HCT116 (cell line): ENCODE data around the gene PEX26.

Experiments
- POLR2A ChIP-seq: IDR thresholded peaks from 2 replicates; pipeline ENCODE4 v1.7.0; 2011; ENCODE audit warnings: borderline replicate concordance; ENCODE audit not compliant: insufficient read depth, insufficient read length; ENCODE audit errors: extremely low read depth
- SIN3A ChIP-seq: IDR thresholded peaks from 2 replicates; pipeline ENCODE4 v1.6.1; 2012; ENCODE audit warnings: low read depth
- TF ChIP-seq, protein P1 (sequence below), 3 experiments: fragments of 200-600 bp in 1 of 3; sonication (generic) in 1 of 3; IDR thresholded peaks in 2 of 3; conservative IDR thresholded peaks in 1 of 3; 2 replicates each; pipeline ENCODE4 v1.5.1; 2012 to 2017; ENCODE audit warnings: low read depth in 2 of 3, low read length in 2 of 3, antibody characterized with exemption in 1 of 3, borderline replicate concordance in 1 of 3, control low read depth in 1 of 3, mild to moderate bottlenecking in 1 of 3, mixed read lengths in 1 of 3, mixed run types in 1 of 3, moderate library complexity in 1 of 3; ENCODE audit not compliant: insufficient read depth in 1 of 3

DNA sequence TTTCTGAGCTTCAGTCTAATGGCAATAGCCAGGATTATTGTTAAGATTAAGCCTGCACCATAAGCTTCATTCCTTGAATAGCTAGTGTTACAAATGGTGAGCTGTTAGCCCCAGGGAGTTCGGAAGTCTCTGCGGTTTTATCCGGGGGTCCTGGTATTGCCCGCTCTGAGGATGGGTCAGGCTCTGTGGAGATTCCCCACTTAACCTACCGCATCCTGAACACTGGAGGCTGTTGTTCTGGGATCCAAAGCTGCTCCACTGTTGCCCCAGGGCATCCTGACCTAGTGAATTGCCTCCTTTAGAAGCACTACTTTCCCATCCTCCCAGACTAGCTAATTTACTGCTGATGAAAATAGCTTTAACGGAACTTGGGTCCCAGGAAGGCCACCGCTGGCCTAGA is 14.5 kb upstream of the PEX26 start:
- TF ChIP-seq, protein P1, sequence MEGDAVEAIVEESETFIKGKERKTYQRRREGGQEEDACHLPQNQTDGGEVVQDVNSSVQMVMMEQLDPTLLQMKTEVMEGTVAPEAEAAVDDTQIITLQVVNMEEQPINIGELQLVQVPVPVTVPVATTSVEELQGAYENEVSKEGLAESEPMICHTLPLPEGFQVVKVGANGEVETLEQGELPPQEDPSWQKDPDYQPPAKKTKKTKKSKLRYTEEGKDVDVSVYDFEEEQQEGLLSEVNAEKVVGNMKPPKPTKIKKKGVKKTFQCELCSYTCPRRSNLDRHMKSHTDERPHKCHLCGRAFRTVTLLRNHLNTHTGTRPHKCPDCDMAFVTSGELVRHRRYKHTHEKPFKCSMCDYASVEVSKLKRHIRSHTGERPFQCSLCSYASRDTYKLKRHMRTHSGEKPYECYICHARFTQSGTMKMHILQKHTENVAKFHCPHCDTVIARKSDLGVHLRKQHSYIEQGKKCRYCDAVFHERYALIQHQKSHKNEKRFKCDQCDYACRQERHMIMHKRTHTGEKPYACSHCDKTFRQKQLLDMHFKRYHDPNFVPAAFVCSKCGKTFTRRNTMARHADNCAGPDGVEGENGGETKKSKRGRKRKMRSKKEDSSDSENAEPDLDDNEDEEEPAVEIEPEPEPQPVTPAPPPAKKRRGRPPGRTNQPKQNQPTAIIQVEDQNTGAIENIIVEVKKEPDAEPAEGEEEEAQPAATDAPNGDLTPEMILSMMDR (IDR thresholded peaks at IDR 0.05 in 2 of 3, conservative IDR thresholded peaks at IDR 0.05 in 1 of 3; ENCODE audit: borderline replicate concordance in 1 of 3, insufficient read depth in 1 of 3, low read depth in 2 of 3, low read length in 2 of 3), result no peak
- TF ChIP-seq POLR2A (no peak), SIN3A (no peak)
